GM23248 (cell line): ENCODE measurements around the gene CHST1.

Experiments used
- EZH2 ChIP-seq: fragments of 200-600 bp; sonication (generic); IDR thresholded peaks from 2 replicates; pipeline ENCODE4 v1.6.1; 2018; ENCODE audit warnings: antibody characterized with exemption, mild to moderate bottlenecking; ENCODE audit not compliant: insufficient read depth, poor library complexity, severe bottlenecking
- EZH2phosphoT487 ChIP-seq: fragments of 200-600 bp; sonication (generic); IDR thresholded peaks from 2 replicates; pipeline ENCODE4 v1.6.1; 2018; ENCODE audit warnings: antibody characterized with exemption, moderate library complexity, mild to moderate bottlenecking, low read depth; ENCODE audit not compliant: insufficient read depth

DNA sequence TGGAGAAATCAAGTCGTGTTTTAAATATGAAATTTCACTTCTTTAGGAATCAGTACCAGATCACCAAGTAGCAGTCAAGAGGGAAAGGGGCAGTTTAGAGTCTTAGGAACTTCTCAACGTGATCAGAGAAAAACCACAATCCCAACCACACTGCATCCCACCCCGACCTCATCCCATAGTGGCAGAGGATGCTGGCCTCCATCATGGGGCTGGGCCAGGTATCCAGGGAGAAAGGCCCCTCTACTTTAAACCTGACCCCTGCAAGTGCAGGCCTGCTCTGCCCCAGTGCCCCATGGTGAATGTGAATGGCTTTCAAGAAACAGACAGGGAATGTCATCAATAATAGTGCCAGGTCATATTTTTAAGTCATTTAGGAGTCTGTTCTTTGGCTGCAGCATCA is 12.1 kb downstream of the CHST1 start:
- TF ChIP-seq EZH2 (no peak), EZH2phosphoT487 (no peak)
